ENCODE results near the gene GARIN5A.

GARIN5A gene

GRCh38 chr19:50512112-50512998 lies 35.7 kb upstream of the GARIN5A start:
- no peak for DNase-seq (ENCODE audit: low read depth)
- TF ChIP-seq CTCF (IDR thresholded peaks at IDR 0.05; ENCODE audit: low read length, missing control alignments) = no peak
- H3K4me3 ChIP-seq (replicated peaks; ENCODE audit: low read depth, low read length) = peak overlapping the region; percentile 95

- peak; percentile 100 for DNase-seq (ENCODE audit: low read depth)
- H3K4me3 ChIP-seq (replicated peaks; ENCODE audit: low read depth, low read length) = peak within 1 kb of the TSS; percentile 95
- no peak for TF ChIP-seq CTCF (IDR thresholded peaks at IDR 0.05; ENCODE audit: low read length, missing control alignments)
These were observed 34.6 kb upstream of the GARIN5A start, which contains the start of gene JOSD2 for GRCh38 chr19:50511069-50511822. Gene JOSD2 (minus strand): TSS chr19:50511191. CDS start chr19:50510431, 760 bp downstream.

GRCh38 chr19:50510700-50511068 lies 34.0 kb upstream of the GARIN5A start:
- TF ChIP-seq CTCF (IDR thresholded peaks at IDR 0.05; ENCODE audit: low read length, missing control alignments) = no peak
- peak overlapping the region; percentile 95 for H3K4me3 ChIP-seq (replicated peaks; ENCODE audit: low read depth, low read length)
- DNase-seq (ENCODE audit: low read depth) = no peak

- H3K4me3 ChIP-seq (replicated peaks; ENCODE audit: low read depth, low read length) = peak overlapping the region; percentile 95
- no peak for TF ChIP-seq CTCF (IDR thresholded peaks at IDR 0.05; ENCODE audit: low read length, missing control alignments)
- DNase-seq (ENCODE audit: low read depth) = no peak
These were observed 33.5 kb upstream of the GARIN5A start for GRCh38 chr19:50510121-50510670.

GRCh38 chr19:50509366-50509765 lies 32.7 kb upstream of the GARIN5A start:
- no peak overlapping the region for H3K4me3 ChIP-seq (replicated peaks; ENCODE audit: low read depth, low read length)
- DNase-seq (ENCODE audit: low read depth) = no peak
- TF ChIP-seq CTCF (IDR thresholded peaks at IDR 0.05; ENCODE audit: low read length, missing control alignments) = no peak

- no peak for TF ChIP-seq CTCF (IDR thresholded peaks at IDR 0.05; ENCODE audit: low read length, missing control alignments)
- no peak for DNase-seq (ENCODE audit: low read depth)
- no peak overlapping the region for H3K4me3 ChIP-seq (replicated peaks; ENCODE audit: low read depth, low read length)
These were observed 32.2 kb upstream of the GARIN5A start for GRCh38 chr19:50508843-50509190.
